Measurements from ENCODE around the gene KIF1C.
"Not testable (repeated sequence)": the region's sequence is repeated elsewhere in the genome, so short reads cannot be mapped to it uniquely, and the experiment has no call there.

The KIF1C gene

DNA sequence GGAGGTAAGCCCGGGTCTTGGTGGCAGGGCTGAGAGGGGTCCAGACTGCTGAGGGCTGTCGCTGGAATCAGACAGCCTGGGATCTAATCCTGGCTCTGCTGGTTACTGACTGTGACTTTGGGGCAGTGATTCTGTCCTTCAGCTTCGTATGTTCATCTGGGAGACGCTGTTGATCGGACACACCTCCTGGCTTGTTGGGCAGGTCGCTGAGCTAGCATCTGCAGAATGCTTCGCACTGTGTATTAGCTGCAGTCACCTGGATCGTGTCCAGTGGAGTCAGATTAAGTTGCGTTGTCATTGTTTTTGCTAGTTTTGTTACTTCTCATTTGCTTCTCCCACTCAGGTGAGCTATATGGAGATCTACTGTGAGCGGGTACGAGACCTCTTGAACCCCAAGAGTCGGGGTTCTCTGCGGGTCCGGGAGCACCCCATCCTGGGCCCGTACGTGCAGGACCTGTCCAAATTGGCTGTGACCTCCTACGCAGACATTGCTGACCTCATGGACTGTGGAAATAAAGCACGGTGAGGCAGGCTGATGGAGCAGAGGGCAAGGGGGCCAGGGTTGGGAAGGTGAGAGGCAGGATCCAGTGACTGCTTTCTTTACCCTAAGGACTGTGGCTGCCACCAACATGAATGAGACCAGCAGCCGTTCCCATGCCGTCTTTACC lies 4.5 kb downstream of the KIF1C start:
- DNase-seq (ENCODE audit: low read depth in 2 of 2) = no peak

DNA sequence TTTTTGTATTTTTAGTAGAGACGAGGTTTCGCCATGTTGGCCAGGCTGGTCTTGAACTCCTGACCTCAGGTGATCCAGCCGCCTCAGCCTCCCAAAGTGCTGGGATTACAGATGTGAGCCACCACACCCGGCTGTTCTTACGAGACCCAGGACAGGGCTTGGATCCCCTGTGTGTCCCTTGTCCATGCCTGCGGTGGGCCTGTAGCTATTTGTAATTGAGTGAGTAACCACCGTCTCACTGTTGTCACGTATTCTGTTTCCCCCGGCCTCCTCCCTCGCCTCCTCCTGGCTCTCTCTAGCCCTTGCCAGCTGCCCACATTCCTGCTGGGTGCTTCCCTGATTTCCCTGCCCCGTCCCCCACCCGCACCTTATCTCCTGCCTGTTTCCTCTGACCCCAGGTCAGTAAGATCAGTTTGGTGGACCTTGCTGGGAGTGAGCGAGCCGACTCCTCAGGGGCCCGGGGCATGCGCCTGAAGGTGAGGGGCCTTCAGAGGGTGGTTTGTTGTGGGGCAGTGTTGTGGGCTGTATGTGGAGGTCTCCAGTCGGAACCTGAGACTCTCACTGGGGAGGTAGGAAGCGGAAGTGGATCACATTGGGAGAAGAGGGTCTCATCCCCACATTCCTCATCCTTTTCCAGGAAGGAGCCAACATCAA lies 5.6 kb downstream of the KIF1C start:
- no peak for DNase-seq (ENCODE audit: low read depth in 2 of 2)

DNA sequence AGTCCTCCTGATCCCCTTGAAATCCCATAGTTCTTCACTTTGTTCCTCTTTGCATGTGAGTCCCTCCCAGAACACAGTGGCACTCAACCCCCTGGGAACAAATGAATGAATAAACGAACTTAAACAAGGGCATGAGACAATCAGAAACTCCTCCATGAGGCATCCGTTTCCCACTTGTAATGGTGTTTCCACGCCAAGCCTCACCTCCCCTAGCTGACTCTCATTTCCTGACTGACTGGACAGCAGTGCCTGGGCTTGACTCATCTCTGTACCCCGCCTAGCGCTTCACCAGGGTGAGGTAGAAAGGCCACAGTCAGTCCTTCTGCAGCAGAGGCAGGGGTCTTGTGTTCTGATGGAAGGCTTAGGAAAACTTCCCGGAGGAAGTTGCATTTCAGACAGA lies 14.2 kb downstream of the KIF1C start:
- no peak for DNase-seq (ENCODE audit: low read depth in 2 of 2)

DNA sequence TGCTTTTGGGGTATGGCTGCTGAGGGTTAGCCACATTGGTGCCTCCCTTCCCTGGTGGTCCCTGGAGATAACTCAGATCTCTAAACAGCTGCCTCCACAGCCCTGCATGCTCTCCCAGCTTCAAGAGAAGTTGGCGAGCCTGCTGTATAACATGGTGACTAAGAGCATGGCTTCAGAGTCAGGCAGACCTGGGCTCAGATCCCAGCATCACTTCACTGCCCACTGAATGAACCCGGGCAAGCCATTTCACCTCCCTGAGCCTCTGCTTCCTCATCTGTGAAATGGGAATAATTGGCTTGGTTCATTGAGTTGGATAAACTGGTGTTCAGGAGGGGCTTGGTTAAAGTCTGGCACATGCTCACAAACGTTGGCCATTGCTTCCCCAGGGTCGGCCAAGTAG lies 16.6 kb downstream of the KIF1C start:
- no peak for DNase-seq (ENCODE audit: low read depth in 2 of 2)

DNA sequence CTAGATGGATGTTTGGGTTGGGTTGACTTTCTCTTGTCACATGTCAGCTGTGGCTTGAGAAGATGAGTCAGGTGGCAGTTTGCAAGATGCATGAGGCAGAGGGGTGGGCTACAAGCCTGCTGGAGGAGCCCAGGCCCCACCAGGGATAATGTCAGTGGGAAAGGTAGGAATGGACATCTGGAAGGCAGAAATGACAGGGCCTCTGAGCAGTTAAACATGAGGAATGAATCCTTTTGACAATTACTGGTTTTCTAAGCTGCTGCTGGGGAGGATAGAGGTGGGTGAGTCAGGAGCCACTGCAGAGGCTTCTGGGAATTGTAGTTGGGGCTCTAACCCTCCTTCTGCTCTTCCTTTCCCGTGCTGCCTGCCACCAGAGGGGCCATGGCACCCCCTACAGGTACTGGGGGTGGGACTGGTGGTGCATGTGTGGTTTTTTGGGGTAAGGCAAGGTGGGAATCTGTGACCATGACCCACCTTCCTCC lies 21.8 kb downstream of the KIF1C start:
- DNase-seq (ENCODE audit: low read depth in 2 of 2) = no peak

DNA sequence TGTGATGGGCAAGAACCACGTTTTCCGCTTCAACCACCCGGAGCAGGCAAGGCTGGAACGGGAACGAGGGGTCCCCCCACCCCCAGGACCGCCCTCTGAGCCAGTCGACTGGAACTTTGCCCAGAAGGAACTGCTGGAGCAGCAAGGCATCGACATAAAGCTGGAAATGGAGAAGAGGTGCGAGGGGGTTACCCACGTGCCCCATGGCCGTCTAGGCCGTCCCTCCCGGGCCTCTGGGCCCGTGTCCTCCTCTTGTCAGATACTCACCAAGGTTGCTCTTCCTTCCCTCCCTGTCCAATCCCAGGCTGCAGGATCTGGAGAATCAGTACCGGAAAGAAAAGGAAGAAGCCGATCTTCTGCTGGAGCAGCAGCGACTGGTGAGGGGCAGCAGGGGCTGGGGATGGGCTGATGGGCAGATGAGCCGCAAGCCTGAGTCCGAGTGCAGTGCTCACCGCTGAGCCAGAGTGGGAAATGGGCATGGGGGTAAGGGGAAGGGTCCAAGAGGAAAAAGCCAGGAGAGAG lies 22.8 kb downstream of the KIF1C start:
- DNase-seq (ENCODE audit: low read depth in 2 of 2) = no peak

DNA sequence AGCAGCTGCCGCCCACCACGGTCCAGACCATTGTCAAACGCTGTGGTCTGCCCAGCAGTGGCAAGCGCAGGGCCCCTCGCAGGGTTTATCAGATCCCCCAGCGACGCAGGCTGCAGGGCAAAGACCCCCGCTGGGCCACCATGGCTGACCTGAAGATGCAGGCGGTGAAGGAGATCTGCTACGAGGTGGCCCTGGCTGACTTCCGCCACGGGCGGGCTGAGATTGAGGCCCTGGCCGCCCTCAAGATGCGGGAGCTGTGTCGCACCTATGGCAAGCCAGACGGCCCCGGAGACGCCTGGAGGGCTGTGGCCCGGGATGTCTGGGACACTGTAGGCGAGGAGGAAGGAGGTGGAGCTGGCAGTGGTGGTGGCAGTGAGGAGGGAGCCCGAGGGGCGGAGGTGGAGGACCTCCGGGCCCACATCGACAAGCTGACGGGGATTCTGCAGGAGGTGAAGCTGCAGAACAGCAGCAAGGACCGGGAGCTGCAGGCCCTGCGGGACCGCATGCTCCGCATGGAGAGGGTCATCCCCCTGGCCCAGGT lies 24.5 kb downstream of the KIF1C start:
- DNase-seq (ENCODE audit: low read depth in 2 of 2) = no peak

DNA sequence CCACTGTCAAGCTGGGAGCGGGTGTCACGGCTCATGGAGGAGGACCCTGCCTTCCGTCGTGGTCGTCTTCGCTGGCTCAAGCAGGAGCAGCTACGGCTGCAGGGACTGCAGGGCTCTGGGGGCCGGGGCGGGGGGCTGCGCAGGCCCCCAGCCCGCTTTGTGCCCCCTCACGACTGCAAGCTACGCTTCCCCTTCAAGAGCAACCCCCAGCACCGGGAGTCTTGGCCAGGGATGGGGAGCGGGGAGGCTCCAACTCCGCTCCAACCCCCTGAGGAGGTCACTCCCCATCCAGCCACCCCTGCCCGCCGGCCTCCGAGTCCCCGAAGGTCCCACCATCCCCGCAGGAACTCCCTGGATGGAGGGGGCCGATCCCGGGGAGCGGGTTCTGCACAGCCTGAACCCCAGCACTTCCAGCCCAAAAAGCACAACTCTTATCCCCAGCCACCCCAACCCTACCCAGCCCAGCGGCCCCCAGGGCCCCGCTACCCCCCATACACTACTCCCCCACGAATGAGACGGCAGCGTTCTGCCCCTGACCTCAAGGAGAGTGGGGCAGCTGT lies 25.9 kb downstream of the KIF1C start:
- DNase-seq (ENCODE audit: low read depth in 2 of 2) = no peak

DNA sequence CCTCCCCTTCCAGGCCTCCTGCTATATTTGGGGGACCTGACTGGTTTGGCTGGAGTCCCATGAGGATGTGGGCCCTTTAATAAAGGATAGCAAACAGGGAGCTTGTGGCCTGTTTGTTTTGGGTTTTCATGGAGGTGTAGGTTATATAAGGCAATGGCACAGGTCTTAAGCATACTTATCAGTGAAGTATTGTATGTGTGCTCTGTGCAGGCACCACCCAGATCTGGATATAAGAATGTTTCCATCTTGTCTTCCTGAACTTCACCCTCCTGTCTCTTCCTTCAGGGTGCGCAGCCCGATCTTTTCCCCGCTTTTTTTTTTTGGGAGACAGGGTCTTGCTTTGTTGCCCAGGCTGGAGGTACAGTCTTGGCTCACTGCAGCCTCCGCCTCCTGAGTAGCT lies 26.9 kb downstream of the KIF1C start:
- no peak for DNase-seq (ENCODE audit: low read depth in 2 of 2)

DNA sequence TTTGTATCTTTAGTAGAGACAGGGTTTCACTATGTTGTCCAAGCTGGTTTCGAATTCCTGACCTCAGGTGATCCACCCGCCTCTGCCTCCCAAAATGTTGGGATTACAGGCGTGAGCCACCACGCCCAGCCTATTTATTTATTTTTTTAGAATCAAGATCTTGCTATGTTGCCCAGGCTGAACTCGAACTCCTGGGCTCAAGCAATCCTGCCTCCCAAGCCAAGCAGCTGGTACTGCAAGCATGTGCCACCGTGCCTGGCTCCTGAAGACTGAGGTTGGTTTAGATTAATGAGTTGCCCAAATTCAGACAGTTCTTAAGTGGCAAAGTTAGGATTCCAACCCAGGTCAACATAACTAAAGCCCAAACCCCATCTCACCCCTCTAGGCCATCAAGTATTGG lies 29.5 kb downstream of the KIF1C start:
- DNase-seq (ENCODE audit: low read depth in 2 of 2) = no peak

DNA sequence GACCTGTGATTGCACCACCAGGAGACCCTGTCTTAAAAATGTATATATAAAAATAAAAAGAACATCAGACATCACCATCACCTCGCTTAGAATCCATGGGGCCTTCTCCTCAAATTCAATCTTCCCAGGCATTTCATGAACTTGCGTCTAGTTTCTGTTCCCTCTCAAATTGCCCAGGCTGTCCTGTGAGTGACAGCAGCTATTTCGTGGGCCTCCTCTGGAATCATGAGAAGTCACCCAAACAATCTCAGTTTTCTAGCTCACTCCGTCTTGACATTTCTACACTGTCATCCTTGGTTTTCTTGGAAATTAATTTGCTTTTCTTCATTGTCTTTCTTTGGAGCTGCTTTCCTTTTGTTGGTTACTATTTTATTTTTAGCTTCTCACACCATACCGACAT lies 30.2 kb downstream of the KIF1C start:
- DNase-seq (ENCODE audit: low read depth in 2 of 2) = no peak

DNA sequence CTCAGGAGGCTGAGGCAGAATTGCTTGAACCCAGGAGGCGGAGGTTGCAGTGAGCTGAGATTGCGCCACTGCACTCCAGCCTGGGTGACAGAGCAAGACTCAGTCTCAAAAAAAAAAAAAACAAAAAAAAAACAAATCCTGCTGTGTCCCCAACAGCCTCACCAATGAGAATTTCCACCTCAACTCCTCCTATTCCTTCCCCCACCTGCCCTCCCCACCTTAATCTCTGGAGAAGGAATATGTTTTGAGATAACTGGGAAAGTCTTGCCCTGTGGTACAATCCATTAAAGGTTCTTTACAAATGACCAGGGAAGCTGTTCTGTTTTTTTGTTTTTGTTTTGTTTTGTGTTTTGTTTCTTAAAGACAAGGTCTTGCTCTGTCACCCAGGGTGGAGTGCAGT lies 32.4 kb downstream of the KIF1C start:
- DNase-seq (ENCODE audit: low read depth in 2 of 2) = not testable (repeated sequence)

DNA sequence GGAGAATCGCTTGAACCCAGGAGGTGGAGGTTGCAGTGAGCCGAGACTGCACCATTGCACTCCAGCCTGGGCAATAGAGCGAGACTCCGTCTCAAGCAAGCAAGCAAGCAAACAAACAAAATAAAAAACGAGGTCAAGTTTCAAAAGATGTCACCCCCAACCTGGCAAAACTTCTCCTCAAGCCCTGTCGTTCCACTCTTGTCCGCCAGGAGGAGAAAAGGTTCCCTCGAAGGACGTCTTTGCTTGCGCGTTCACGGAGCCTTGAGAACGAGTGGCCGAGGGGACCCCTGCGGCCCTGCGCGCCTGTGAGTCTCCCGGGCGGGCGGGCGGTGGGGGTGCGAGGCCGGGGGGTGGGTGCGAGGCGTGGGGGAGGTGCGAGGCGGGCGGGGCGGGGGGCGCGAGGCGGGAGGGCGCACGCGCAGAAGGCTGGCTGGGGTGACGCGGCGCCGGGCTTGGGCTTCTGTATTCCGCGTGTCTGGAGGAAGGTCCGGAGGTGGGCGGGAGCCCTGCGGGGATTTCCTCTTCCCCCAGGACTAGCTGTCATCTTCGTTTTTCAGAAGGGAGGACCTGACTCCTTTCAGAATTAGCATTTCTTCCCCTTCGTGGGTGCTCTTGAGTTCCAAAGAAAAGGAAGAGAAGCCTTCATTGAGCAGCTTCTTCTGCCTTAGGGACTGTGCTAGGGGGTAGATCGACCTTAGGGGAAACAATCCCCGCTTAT lies 33.8 kb downstream of the KIF1C start:
- peak; percentile 78 to 85 for DNase-seq (ENCODE audit: low read depth in 2 of 2)

DNA sequence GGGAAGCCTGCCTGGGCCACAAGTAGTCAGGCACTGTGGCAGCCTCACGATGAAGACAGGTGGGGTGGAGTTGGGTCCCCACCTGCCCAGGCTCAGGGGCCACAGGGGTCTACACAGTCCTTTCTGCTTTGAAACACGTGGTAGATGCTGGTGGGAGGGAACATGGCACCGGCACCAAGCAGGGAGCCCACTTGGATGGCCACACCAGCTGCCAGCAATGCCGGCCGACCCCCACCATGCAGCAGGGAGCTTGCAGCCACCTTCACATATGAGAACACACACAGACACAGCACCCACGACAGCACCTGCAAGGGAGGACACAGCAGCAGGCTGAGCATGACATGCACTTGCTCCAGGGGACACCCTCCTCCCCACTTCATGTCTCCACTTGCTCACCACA lies 35.1 kb downstream of the KIF1C start:
- DNase-seq (ENCODE audit: low read depth in 2 of 2) = no peak

DNA sequence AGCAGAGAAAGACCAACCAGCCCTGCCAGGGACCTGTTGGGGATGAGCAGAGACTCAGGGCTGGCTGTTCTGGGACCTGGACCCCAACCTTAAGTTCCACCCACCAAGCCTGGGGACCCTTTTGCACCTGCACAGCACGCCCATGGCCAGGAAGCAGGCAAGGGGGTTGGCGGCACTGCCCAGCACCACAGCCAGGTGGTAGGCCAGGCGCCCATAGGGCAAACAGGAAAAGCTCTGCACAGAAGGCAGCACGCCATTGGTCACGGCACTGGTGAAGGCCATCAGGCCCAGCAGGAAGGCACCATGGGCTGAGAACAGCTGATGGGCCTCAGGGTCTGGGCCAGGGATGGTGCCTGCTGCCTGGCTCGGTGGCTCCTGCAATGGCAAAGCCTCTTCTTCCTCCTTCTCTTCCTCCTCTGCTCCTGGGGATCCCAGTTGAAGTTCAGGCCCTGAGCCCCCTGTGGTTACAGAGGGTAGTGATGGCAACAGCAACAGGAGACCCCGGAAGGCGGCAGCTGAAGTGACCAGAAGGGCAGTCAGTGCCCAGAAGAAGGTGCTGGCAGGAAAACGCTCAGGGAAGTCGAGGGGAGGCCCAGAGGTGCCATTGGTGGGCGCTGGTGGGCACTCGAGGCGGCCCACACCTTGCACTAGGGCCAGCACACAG lies 35.7 kb downstream of the KIF1C start:
- DNase-seq (ENCODE audit: low read depth in 2 of 2) = no peak

DNA sequence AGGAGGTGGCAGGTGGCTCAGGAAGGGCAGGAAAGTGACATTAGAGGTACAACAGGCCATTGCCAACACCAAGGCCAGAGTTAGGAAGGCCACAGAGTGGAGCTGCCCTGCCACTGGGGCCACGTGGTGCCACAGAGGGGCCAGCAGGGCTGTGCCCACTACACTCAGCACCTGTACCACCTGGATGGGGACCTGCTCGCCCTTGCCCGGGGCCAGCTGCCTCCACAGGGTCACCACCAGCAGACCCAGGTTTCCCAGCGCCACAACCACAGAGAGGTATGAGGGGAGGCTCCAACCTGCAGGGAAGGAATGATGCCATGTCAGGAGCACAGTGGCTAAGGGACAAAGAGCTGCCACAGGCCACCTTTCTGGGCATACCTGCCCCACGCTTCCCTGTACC lies 36.3 kb downstream of the KIF1C start:
- DNase-seq (ENCODE audit: low read depth in 2 of 2) = no peak

DNA sequence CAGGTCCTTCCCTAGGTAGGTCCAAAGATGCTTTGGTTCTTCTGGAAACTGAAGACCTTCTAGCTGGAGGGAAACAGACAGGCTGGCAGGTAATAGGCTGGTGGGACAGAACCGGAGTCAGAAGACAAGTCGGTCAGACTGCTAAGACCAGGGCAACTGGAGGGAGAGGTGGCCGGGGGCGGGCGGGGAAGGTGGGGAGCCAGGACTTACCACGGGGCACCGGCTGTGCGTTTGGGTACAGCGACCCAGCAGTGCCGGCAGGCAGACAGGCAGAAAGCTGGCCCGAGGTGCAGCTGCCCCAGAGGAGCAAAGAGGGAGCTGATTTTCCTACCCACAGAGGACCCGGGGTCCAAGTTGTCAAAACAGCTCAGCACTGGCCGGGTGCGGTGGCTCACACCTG lies 36.9 kb downstream of the KIF1C start:
- no peak for DNase-seq (ENCODE audit: low read depth in 2 of 2)

DNA sequence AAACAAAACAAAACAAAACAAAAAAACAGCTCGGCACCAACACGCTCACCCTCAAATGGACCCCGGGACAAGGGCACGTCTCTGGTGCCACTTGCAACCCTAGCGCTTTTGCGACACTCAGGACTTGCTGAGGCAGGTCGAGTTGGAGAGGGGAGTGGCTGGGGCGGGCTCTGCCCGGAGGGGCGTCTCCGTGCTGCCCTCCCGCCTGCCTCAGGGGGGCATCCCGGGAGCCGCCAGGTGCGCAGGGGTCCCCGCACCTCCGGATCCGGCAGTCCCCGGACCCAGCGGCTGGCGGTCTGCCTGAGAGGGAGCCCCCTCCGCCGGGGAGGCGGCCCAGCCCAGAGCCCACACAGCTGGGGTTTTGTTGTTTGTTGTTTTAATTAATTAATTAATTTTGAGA lies 37.6 kb downstream of the KIF1C start, which contains the start of gene SLC52A1:
Gene SLC52A1 (minus strand): TSS at position 112 of the 400 bp plus-strand sequence. CDS start 820 bp downstream, outside the sequence.
- DNase-seq (ENCODE audit: low read depth in 2 of 2) = no peak

DNA sequence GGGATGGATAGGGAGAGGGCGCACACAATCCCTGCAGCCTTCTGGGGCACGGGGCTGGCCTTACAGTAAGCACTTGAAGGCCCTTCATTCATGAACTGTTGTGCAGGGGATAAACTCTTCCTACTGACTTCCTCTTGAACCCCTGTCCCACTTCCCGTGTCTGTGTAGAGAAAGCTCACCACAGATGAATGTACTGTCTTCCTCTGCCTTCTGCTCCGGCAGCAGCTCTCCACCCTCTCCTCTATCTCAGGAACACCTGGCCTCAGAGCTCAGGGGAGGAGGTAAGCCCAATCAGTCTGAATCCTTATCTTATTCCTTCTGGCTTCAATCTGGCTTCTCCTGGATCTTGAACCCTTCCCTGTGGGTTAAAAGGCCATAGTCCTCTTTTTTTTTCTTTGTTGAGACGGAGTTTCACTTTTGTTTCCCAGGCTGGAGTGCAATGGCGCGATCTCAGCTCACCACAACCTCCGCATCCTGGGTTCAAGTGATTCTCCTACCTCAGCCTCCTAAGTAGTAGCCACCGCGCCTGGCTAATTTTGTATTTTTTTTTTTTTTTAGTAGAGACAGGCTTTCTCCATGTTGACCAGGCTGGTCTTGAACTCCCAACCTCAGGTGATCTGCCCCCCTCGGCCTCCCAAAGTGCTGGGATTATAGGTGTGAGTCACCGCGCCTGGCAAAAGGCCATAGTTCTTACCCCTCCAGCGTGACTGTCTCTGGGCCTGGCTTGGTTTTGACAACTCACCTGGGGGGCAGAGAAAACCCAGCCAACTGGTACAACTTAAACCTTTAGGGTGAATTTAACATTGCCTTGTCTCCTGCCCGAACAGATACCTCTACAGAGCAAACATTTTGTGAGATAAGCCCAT lies 44.6 kb downstream of the KIF1C start:
- peak in 1 of 2 donors; percentile 18 for DNase-seq (ENCODE audit: low read depth in 2 of 2)

DNA sequence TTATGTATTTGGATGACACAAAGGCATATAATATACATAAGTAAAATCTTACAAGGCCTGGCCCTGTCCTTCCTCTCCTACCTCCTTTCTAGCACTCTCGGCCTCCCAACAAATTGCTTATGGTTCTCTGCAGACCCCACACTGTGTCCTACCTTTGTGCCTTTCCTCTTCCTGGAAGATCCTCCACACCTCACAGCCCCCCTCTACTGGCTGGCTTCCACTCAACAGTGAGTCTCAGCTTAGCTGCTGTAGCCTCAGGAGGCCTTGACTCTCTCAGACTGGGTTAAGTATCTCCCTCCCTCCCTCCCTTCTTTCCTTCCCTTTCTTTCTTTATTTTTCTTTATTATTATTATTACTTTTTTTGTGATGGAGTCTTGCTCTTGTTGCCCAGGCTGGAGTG lies 45.8 kb downstream of the KIF1C start:
- DNase-seq (ENCODE audit: low read depth in 2 of 2) = no peak

DNA sequence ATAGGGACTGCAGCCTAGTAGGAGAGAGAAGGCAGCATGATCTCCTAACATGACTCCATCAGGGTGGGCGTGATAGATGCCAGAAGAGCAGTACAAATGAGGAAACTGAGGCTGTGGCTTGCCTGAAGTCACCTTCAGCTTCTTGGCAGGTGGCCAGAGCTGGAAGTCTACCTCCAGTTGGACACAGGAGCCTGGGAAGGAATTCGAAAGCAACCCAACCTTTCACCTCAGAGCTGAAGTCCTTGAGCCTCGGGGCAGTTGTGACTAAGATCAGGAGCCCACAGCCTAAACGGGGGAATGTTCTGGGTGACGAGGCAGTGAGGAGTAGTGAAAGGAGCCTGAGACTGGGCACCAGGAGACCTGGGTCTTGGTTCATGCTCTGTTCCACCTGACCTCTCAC lies 46.9 kb downstream of the KIF1C start:
- DNase-seq (ENCODE audit: low read depth in 2 of 2) = no peak
